ENCODE data around the gene PAX5. TPM values are rescaled to one million over a fixed set of nuclear protein-coding genes. Genes with fewer than 3 reads are reported as not detected.
A peak's percentile ranks its signal among the peaks of the same experiment; 100 is the strongest.

Gene PAX5
- total RNA-seq, 1 donor from 2014 or later, result not detected

- H3K4me3 ChIP-seq (ENCODE audit: low read depth, low read length), result no peak overlapping the region
- no peak for DNase-seq (ENCODE audit: low read depth)
- TF ChIP-seq CTCF (conservative IDR thresholded peaks at IDR 0.05; ENCODE audit: low read depth, low read length), result no peak
These were observed 165.3 kb downstream of the PAX5 start for GRCh38 chr9:36868586-36869282.

- H3K4me3 ChIP-seq (ENCODE audit: low read depth, low read length), result no peak overlapping the region
- no peak for DNase-seq (ENCODE audit: low read depth)
- TF ChIP-seq CTCF (conservative IDR thresholded peaks at IDR 0.05; ENCODE audit: low read depth, low read length), result no peak
These were observed 166.2 kb downstream of the PAX5 start for GRCh38 chr9:36867672-36868471.

GRCh38 chr9:36867241-36867640 is 166.8 kb downstream of the PAX5 start:
- DNase-seq (ENCODE audit: low read depth), result no peak
- H3K4me3 ChIP-seq (ENCODE audit: low read depth, low read length), result no peak overlapping the region
- TF ChIP-seq CTCF (conservative IDR thresholded peaks at IDR 0.05; ENCODE audit: low read depth, low read length), result no peak

- peak; percentile 17 for TF ChIP-seq CTCF (conservative IDR thresholded peaks at IDR 0.05; ENCODE audit: low read depth, low read length)
- no peak overlapping the region for H3K4me3 ChIP-seq (ENCODE audit: low read depth, low read length)
- no peak for DNase-seq (ENCODE audit: low read depth)
These were observed 167.2 kb downstream of the PAX5 start for GRCh38 chr9:36866840-36867239.

- TF ChIP-seq CTCF (conservative IDR thresholded peaks at IDR 0.05; ENCODE audit: low read depth, low read length), result no peak
- no peak for DNase-seq (ENCODE audit: low read depth)
- no peak overlapping the region for H3K4me3 ChIP-seq (ENCODE audit: low read depth, low read length)
These were observed 168.1 kb downstream of the PAX5 start for GRCh38 chr9:36865731-36866635.

GRCh38 chr9:36864491-36865410 is 169.3 kb downstream of the PAX5 start:
- no peak for DNase-seq (ENCODE audit: low read depth)
- H3K4me3 ChIP-seq (ENCODE audit: low read depth, low read length), result no peak overlapping the region
- no peak for TF ChIP-seq CTCF (conservative IDR thresholded peaks at IDR 0.05; ENCODE audit: low read depth, low read length)
